Tibial nerve (tissue), 4 donors: Measurements from ENCODE around the gene SPOCK3. TPM values are rescaled to one million over a fixed set of nuclear protein-coding genes. Genes with fewer than 3 reads are reported as not detected.

Source experiments
- DNase-seq, 2 donors: peaks; one replicate each; pipeline ENCODE4 v3.0.0-alpha.2; 2019; ENCODE audit warnings: low spot score in 2 of 2
- H3K27ac ChIP-seq, 4 donors: fragments of 200-600 bp; sonication (generic) in 3 of 4; one replicate each; pipeline ENCODE4 v1.5.1; 2017 to 2019; ENCODE audit warnings: mild to moderate bottlenecking in 1 of 4
- H3K27me3 ChIP-seq, 2 donors: fragments of 200-600 bp; sonication (generic) in 1 of 2; one replicate each; pipeline versions ENCODE4 v1.5.1 to v1.6.0; 2017 to 2019
- H3K36me3 ChIP-seq, 3 donors: fragments of 200-600 bp; sonication (generic); one replicate each; pipeline ENCODE4 v1.5.1; 2018 to 2019
- H3K4me1 ChIP-seq, 4 donors: fragments of 200-600 bp; sonication (generic) in 3 of 4; one replicate each; pipeline ENCODE4 v1.5.1; 2017 to 2019
- H3K4me3 ChIP-seq, 4 donors: fragments of 200-600 bp; sonication (generic) in 3 of 4; one replicate each; pipeline ENCODE4 v1.5.1; 2017 to 2019; ENCODE audit warnings: mild to moderate bottlenecking in 1 of 4, moderate library complexity in 1 of 4
- H3K9me3 ChIP-seq, 4 donors: fragments of 200-600 bp; sonication (generic) in 3 of 4; one replicate each; pipeline ENCODE4 v1.5.1; 2017 to 2019
- EP300 ChIP-seq, 2 donors: sonication (generic); formaldehyde crosslinking; IDR thresholded peaks; one replicate each; pipeline ENCODE4 v1.6.1; 2017; ENCODE audit warnings: antibody characterized with exemption in 2 of 2, mild to moderate bottlenecking in 1 of 2
- POLR2A ChIP-seq, 2 donors: fragments of 450-650 bp; IDR thresholded peaks; one replicate each; pipeline ENCODE4 v1.6.1; 2017; ENCODE audit warnings: antibody characterized with exemption in 2 of 2, mild to moderate bottlenecking in 2 of 2, moderate library complexity in 2 of 2
- WGBS, 2 donors: methylation state at CpG; one replicate each; pipeline ENCODE4 v1.1.5; 2018; 5-methylcytosine and 5-hydroxymethylcytosine counted together
- total RNA-seq, 4 donors: library from RNA; depleted of rRNA; stranded (reverse); fragments of >200 nt; gene quantifications; one replicate each; pipeline ENCODE4 v1.1.0, GENCODE V29; 2016
- TF ChIP-seq, protein P1 (sequence below), 5 experiments: fragments of 200-600 bp in 3 of 5; fragments of 450-650 bp in 2 of 5; sonication (generic) in 3 of 5; IDR thresholded peaks; one replicate each; pipeline ENCODE4 v1.5.1; 2016 to 2019; ENCODE audit warnings: antibody characterized with exemption in 5 of 5, mild to moderate bottlenecking in 3 of 5, moderate library complexity in 2 of 5

Gene SPOCK3
- total RNA-seq, 4 donors from 2014 or later, result 1.5 TPM; not detected in 3

DNA sequence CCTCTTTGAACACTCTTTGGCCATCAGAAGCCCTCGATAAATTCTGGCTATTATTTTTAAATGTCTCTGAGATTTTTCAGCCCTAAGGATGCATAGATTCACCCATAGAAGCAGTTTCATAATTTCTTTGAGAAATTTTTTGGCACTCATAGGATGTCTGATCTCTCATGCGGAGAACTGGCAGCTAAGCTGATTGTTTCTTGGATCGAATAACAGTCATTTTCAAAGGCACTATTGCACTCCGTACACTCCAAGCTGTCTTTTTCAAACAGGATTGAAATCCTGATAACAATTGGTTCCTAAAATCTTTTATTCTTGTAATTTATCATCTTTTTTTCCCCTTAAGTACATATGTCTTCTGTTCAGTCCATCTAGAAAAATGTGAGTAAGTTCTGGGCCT lies 411.9 kb downstream of the SPOCK3 start:
- TF ChIP-seq POLR2A (IDR thresholded peaks at IDR 0.05), result no peak
- no peaks in the 10 kb centered on the region for H3K36me3 ChIP-seq
- H3K4me1 ChIP-seq, result no peaks in the 10 kb centered on the region
- H3K27ac ChIP-seq, result no peak overlapping the region
- H3K27me3 ChIP-seq, result no peaks in the 10 kb centered on the region
- WGBS, 2 donors, result 73 to 81% methylated on average over 4 of the region's 4 CpGs
- H3K9me3 ChIP-seq, result no peaks in the 10 kb centered on the region
- H3K4me3 ChIP-seq, result no peak overlapping the region
- DNase-seq, result no peak

DNA sequence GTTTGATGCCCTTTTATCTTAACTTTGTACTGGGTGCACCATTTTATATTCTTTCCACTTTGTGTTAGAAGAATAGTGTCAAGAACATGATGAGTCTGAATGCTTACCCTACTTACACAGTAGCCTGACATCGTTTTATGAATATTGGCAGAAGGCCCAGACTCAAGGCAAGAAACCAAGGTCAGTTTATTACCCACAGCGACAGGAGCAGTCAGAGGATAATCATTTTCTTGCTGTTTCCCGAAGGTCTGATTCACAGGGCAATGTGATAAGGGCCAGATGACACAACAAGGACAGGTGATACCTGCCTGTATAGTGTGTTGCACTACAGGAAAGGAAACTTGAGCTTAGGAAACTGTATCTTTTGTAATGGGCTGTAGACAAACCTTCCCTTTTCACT lies 417.4 kb downstream of the SPOCK3 start:
- Histone ChIP-seq H3K4me3 (no peak overlapping the region), H3K9me3 (no peaks in the 10 kb centered on the region), H3K36me3 (no peaks in the 10 kb centered on the region), H3K27me3 (no peaks in the 10 kb centered on the region), H3K4me1 (no peaks in the 10 kb centered on the region), H3K27ac (no peak overlapping the region)
- TF ChIP-seq, protein P1, sequence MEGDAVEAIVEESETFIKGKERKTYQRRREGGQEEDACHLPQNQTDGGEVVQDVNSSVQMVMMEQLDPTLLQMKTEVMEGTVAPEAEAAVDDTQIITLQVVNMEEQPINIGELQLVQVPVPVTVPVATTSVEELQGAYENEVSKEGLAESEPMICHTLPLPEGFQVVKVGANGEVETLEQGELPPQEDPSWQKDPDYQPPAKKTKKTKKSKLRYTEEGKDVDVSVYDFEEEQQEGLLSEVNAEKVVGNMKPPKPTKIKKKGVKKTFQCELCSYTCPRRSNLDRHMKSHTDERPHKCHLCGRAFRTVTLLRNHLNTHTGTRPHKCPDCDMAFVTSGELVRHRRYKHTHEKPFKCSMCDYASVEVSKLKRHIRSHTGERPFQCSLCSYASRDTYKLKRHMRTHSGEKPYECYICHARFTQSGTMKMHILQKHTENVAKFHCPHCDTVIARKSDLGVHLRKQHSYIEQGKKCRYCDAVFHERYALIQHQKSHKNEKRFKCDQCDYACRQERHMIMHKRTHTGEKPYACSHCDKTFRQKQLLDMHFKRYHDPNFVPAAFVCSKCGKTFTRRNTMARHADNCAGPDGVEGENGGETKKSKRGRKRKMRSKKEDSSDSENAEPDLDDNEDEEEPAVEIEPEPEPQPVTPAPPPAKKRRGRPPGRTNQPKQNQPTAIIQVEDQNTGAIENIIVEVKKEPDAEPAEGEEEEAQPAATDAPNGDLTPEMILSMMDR (IDR thresholded peaks at IDR 0.05), result no peak
- WGBS, 2 donors, result 5 to 37% methylated on average over 3 of the region's 3 CpGs
- DNase-seq, result no peak

DNA sequence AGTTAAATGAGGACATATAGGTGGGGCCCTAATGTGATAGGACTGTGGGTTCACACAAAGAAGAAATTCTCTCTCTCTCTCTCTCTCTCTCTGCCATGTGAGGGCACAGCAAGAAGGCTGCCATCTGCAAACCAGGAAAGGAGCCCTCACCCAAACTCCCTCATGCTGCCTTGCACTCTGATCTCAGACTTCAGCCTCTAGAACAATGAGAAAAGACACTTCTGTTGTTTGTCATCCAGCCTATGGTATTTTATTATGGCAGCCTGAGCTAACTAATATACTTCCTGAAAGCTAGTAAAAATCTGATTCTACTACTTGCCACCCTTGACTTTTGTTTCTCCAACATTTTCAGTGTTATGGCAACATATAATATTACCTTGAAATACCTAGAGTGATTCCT lies 425.9 kb downstream of the SPOCK3 start:
- Histone ChIP-seq H3K4me3 (no peak overlapping the region), H3K27ac (no peak overlapping the region), H3K36me3 (no peaks in the 10 kb centered on the region), H3K27me3 (no peaks in the 10 kb centered on the region), H3K9me3 (no peaks in the 10 kb centered on the region), H3K4me1 (no peaks in the 10 kb centered on the region)
- TF ChIP-seq EP300 (IDR thresholded peaks at IDR 0.05) (no peak), POLR2A (IDR thresholded peaks at IDR 0.05) (no peak)
- DNase-seq, result no peak

DNA sequence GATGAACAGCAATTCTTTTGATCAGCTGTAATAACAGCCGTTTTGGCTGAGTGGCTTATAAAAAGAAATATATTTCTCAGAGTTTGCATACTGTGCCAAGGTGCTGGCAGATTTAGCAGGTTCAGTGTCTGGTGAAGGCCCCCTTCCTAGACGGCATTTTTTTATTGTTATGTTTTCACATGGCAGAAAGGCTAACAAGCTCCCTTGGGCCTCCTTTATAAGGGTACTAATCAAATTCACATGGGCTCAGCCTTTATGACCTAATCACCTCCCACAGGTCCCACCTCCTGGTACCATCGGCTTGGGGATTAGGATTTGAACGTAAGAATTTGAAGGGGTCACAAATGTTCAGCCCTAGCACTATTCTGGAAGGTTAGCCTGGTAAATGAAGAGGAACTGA lies 431.9 kb downstream of the SPOCK3 start:
- 30 to 39% methylated on average over 4 of the region's 4 CpGs for WGBS, 2 donors
- TF ChIP-seq EP300 (IDR thresholded peaks at IDR 0.05) (no peak), POLR2A (IDR thresholded peaks at IDR 0.05) (no peak)
- TF ChIP-seq, protein P1 (IDR thresholded peaks at IDR 0.05), result no peak
- Histone ChIP-seq H3K4me1 (no peaks in the 10 kb centered on the region), H3K4me3 (no peak overlapping the region), H3K9me3 (no peaks in the 10 kb centered on the region), H3K27me3 (no peaks in the 10 kb centered on the region), H3K27ac (no peak overlapping the region), H3K36me3 (no peaks in the 10 kb centered on the region)
- DNase-seq, result no peak

DNA sequence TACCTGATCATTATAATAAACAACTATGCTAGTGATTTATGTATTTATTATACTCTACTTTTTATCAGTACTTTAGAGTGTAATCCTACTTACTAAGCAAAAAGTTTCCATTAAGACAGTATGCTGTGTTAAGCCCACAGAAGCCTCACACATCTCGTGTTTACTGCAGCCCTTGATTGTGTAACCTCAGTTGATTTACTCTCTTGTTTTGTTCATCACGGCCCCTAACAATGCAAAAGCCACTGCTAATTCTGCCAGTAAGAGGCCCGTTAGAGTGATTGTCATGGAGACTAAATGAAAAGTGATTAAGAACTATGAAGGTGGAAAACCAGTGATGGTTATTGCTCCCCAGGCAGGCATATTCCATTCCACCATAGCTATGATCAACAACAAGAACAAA lies 436.2 kb downstream of the SPOCK3 start:
- Histone ChIP-seq H3K9me3 (no peaks in the 10 kb centered on the region), H3K27me3 (no peaks in the 10 kb centered on the region), H3K4me3 (no peak overlapping the region), H3K36me3 (no peaks in the 10 kb centered on the region), H3K4me1 (no peaks in the 10 kb centered on the region), H3K27ac (no peak overlapping the region)
- 22 to 29% methylated on average over 3 of the region's 3 CpGs for WGBS, 2 donors
- no peak for TF ChIP-seq POLR2A (IDR thresholded peaks at IDR 0.05)
- TF ChIP-seq, protein P1 (IDR thresholded peaks at IDR 0.05), result no peak
- TF ChIP-seq EP300 (IDR thresholded peaks at IDR 0.05), result no peak
- DNase-seq, result no peak

DNA sequence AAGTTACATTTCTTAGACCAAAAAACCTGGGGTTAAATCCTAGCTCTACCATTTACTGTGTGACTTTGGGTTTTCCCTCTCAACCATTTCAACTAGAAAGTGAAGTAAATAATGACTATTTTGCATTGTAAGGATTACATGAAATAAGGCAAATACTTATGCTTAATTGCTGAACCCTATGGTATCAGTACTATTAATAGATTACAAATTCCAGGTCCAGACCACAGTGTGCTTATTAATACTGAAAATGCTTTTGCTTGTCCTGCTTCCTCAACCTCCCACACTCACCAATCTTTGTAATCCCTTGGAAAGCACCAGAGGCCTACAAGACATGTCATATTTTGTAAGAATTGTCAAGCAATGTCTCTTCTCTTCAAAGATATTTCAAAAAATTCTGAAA lies 456.5 kb downstream of the SPOCK3 start:
- no peak for DNase-seq
- no peak for TF ChIP-seq EP300 (IDR thresholded peaks at IDR 0.05)
- no peak for TF ChIP-seq POLR2A (IDR thresholded peaks at IDR 0.05)
- TF ChIP-seq, protein P1 (IDR thresholded peaks at IDR 0.05), result no peak

More for the DNA sequence above, 456.5 kb downstream of the SPOCK3 start:
- Histone ChIP-seq H3K4me1 (no peaks in the 10 kb centered on the region), H3K9me3 (no peaks in the 10 kb centered on the region), H3K27me3 (no peaks in the 10 kb centered on the region), H3K4me3 (no peak overlapping the region), H3K27ac (no peak overlapping the region), H3K36me3 (no peaks in the 10 kb centered on the region)
